Measurements from ENCODE around the gene DNAJC4. TPM values are rescaled to one million over a fixed set of nuclear protein-coding genes. Genes with fewer than 3 reads are reported as not detected.

DNAJC4 gene
- total and polyA plus RNA-seq, 11 donors: 31.2 to 123 (median 47.2) TPM

DNA sequence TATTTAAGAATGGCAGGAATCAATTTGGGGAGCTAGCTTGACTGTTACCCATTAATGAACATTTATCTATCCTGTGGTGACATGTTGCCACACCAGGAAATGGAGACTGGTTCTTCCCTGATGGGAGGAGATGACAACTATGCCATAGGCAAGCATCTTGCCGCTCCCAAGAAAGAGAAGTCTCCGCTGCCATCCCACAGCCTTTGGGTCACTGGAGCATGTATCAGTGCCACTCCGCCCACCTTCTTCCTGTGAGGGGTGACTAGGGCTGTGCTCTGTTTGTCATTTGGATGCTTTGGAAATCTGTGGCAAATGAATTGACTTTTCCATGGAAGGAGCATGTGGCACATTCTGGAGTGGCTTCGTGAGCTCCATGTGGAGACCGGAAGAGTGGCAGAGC is 37.9 kb upstream of the DNAJC4 start:
- H3K4me1 ChIP-seq: peaks cover 0 to 12% (median 3%) of the 10 kb centered on the region in 12 donors
- peaks cover 2 to 89% (median 60%) of the 10 kb centered on the region in 9 donors for H3K36me3 ChIP-seq
- intact Hi-C loops (cut with DNase I): no loop called here
- H3K27me3 ChIP-seq: no peaks in the 10 kb centered on the region
- no peak for TF ChIP-seq POLR2A (IDR thresholded peaks at IDR 0.05)
- TF ChIP-seq, protein P1, sequence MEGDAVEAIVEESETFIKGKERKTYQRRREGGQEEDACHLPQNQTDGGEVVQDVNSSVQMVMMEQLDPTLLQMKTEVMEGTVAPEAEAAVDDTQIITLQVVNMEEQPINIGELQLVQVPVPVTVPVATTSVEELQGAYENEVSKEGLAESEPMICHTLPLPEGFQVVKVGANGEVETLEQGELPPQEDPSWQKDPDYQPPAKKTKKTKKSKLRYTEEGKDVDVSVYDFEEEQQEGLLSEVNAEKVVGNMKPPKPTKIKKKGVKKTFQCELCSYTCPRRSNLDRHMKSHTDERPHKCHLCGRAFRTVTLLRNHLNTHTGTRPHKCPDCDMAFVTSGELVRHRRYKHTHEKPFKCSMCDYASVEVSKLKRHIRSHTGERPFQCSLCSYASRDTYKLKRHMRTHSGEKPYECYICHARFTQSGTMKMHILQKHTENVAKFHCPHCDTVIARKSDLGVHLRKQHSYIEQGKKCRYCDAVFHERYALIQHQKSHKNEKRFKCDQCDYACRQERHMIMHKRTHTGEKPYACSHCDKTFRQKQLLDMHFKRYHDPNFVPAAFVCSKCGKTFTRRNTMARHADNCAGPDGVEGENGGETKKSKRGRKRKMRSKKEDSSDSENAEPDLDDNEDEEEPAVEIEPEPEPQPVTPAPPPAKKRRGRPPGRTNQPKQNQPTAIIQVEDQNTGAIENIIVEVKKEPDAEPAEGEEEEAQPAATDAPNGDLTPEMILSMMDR (IDR thresholded peaks at IDR 0.05): no peak
- no peak overlapping the region for H3K4me3 ChIP-seq
- ATAC-seq (no peak), DNase-seq (no peak)
- WGBS, 4 donors: 83 to 94% (median 91%) methylated on average over 5 of the region's 5 CpGs
- H3K9me3 ChIP-seq: no peaks in the 10 kb centered on the region
- no peak overlapping the region for H3K27ac ChIP-seq

DNA sequence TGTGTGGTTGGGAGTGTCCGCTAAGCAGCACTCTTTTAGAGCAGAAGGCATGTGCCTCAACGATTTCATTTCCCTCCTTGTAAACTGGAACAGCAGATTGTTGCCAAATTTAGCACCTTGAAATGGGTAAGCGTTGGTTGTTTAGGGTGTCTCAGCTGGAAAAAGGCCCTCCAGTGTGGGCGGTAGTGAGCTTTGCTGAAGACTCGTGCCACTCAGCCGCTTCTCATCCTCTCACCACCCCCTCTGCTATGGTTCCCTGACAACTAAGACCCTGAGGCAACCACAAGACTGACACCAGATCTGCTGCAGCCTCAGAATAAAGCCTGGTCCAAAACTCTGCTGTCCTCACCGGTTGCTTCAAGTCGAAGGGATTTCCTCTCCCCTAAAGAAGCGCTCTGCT is 33.7 kb upstream of the DNAJC4 start:
- TF ChIP-seq, protein P1 (IDR thresholded peaks at IDR 0.05): no peak
- no peak for TF ChIP-seq POLR2A (IDR thresholded peaks at IDR 0.05)
- Histone ChIP-seq H3K4me3 (no peak overlapping the region), H3K36me3 (peaks cover 2 to 95% (median 94%) of the 10 kb centered on the region in 9 donors), H3K4me1 (peaks cover 0 to 6% (median 0%) of the 10 kb centered on the region in 12 donors), H3K27me3 (no peaks in the 10 kb centered on the region), H3K9me3 (no peaks in the 10 kb centered on the region), H3K27ac (no peak overlapping the region)
- 78 to 84% (median 80%) methylated on average over 9 of the region's 9 CpGs for WGBS, 4 donors
- no peak for ATAC-seq
- intact Hi-C loops (cut with DNase I): no loop called here
- DNase-seq: no peak

DNA sequence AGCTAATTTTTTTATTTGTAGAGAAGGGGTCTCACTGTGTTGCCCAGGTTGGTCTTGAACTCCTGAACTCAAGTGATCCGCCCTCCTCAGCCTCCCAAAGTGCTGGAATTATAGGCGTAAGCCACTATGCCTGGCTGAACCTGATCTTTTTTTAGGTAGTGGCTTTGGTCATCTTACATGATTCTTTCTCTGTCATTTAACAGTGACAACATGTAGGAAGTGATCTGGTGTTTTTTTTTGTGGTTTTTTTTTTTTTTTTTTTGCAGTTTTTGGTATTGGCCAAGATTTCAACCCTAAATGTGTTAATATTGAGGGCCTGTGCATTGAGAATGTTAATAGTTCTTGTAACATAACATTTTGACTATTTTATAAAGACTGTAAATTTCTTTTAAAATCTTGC is 31.8 kb upstream of the DNAJC4 start:
- no peak overlapping the region for H3K4me3 ChIP-seq
- DNase-seq (no peak), ATAC-seq (no peak)
- WGBS, 4 donors: 96 to 100% (median 97%) methylated on average over 2 of the region's 2 CpGs
- intact Hi-C loops (cut with DNase I): no loop called here
- TF ChIP-seq, protein P1 (IDR thresholded peaks at IDR 0.05): no peak
- no peak for TF ChIP-seq POLR2A (IDR thresholded peaks at IDR 0.05)
- no peaks in the 10 kb centered on the region for H3K4me1 ChIP-seq
- H3K27ac ChIP-seq: no peak overlapping the region
- no peaks in the 10 kb centered on the region for H3K9me3 ChIP-seq
- H3K36me3 ChIP-seq: peaks cover 2 to 100% (median 99%) of the 10 kb centered on the region in 9 donors
- no peaks in the 10 kb centered on the region for H3K27me3 ChIP-seq

DNA sequence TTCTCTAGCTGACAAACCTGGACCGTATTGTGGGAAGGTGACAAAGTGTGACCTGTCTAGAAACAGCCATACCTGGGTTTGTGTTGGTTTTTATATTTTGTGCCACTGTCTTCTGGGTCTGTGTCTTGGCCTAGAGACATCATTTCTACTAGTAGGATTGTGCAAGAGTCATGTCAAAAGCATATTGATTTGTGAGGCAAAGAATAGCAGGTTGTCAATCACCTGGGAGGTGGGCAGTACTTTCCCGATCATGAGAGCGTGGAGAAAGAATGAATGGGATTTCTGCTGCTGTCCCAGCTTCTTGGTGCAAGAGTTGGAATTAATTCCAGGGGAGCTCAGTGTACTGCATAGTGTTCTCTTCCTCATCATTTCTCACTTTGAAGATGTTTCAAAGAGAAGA is 28.8 kb upstream of the DNAJC4 start:
- no peaks in the 10 kb centered on the region for H3K27me3 ChIP-seq
- peaks cover 0 to 88% (median 81%) of the 10 kb centered on the region in 9 donors for H3K36me3 ChIP-seq
- DNase-seq (peak in 1 of 5 donors; percentile 1), ATAC-seq (no peak)
- H3K4me1 ChIP-seq: peaks cover 0 to 28% (median 14%) of the 10 kb centered on the region in 12 donors
- 59 to 80% (median 71%) methylated on average over 3 of the region's 3 CpGs for WGBS, 4 donors
- H3K27ac ChIP-seq: no peak overlapping the region
- intact Hi-C loops (cut with DNase I): loop anchor here in 6 of 10 donors (5.0 kb wide), 2 partner anchors 101 to 156 kb away; partner anchors contain the start of genes CATSPERZ (in 5 of the 6) and RPS6KA4 (in 1 of the 6)
- no peak overlapping the region for H3K4me3 ChIP-seq
- TF ChIP-seq, protein P1 (IDR thresholded peaks at IDR 0.05): no peak
- no peak for TF ChIP-seq POLR2A (IDR thresholded peaks at IDR 0.05)
- H3K9me3 ChIP-seq: no peaks in the 10 kb centered on the region

Data from heart left ventricle (tissue), 16 donors.